IMR-90 (cell line): ENCODE measurements around the gene NCDN. TPM values are rescaled to one million over a fixed set of nuclear protein-coding genes. Genes with fewer than 3 reads are reported as not detected.

Experiments used
- ATAC-seq: fragments of 200-7000 bp; cut with Tn5 transposase; 2 replicates; pipeline ENCODE4 v1.9.1; 2020; ENCODE audit warnings: low read depth, mild to moderate bottlenecking, moderate library complexity
- BruUV-seq: library from RNA; stranded (reverse); fragments of 400-500 nt; replicated peaks from 2 replicates; lab custom pipeline; 2021; lab: Mats Ljungman, UMichigan
- CTCF ChIA-PET: fragments of 300-600 bp; formaldehyde crosslinking; extraction: SDS; loops from one replicate; lab custom pipeline; 2021; ENCODE audit warnings: antibody characterized with exemption; lab: Yijun Ruan, JAX
- POLR2A ChIA-PET: fragments of 300-600 bp; sonication (Branson Sonifier 250); formaldehyde crosslinking; loops from one replicate; lab custom pipeline; 2022; ENCODE audit warnings: antibody characterized with exemption; ENCODE audit not compliant: unreplicated experiment; lab: Charles Lee
- DNase-seq: peaks from one replicate; pipeline ENCODE4 v3.0.0; 2013
- H2AFZ ChIP-seq: replicated peaks from 2 replicates; pipeline ENCODE3; 2013; ENCODE audit warnings: low read length, mild to moderate bottlenecking; ENCODE audit not compliant: poor library complexity
- H2AK5ac ChIP-seq: 2 replicates; pipeline ENCODE4 v1.6.1; 2013; ENCODE audit warnings: low read depth, low read length, inconsistent platforms
- H2AK9ac ChIP-seq: replicated peaks from 2 replicates; pipeline ENCODE3; 2013; ENCODE audit warnings: mild to moderate bottlenecking, low read depth, low read length, moderate library complexity; ENCODE audit not compliant: poor library complexity
- H2BK120ac ChIP-seq: 2 replicates; pipeline ENCODE4 v1.6.1; 2013; ENCODE audit warnings: low read depth, low read length, inconsistent platforms
- H2BK15ac ChIP-seq: 3 replicates; pipeline ENCODE4 v1.6.1; 2013; ENCODE audit warnings: low read depth, low read length, inconsistent platforms
- H2BK20ac ChIP-seq: 2 replicates; pipeline ENCODE4 v1.6.1; 2013; ENCODE audit warnings: low read depth, mild to moderate bottlenecking, inconsistent platforms, low read length, moderate library complexity
- H2BK5ac ChIP-seq: 2 replicates; pipeline ENCODE4 v1.6.1; 2013; ENCODE audit warnings: mild to moderate bottlenecking, low read depth, low read length, inconsistent platforms; ENCODE audit not compliant: poor library complexity, severe bottlenecking
- H3K14ac ChIP-seq: replicated peaks from 2 replicates; pipeline ENCODE4 v1.6.1; 2013; ENCODE audit warnings: low read depth, low read length, inconsistent platforms
- H3K18ac ChIP-seq: 2 replicates; pipeline ENCODE4 v1.6.1; 2013; ENCODE audit warnings: low read depth, low read length, control low read depth
- H3K23ac ChIP-seq: 2 replicates; pipeline ENCODE4 v1.6.1; 2013; ENCODE audit warnings: low read depth, low read length, inconsistent platforms
- H3K27ac ChIP-seq: 2 replicates; pipeline ENCODE4 v1.5.1; 2013; ENCODE audit warnings: mild to moderate bottlenecking, control low read depth, low read length; ENCODE audit not compliant: insufficient read depth
- H3K27me3 ChIP-seq: 2 replicates; pipeline ENCODE4 v1.6.1; 2013; ENCODE audit warnings: low read length; ENCODE audit not compliant: control insufficient read depth, insufficient read depth
- H3K36me3 ChIP-seq: 2 replicates; pipeline ENCODE4 v1.6.1; 2013; ENCODE audit warnings: low read length, mixed read lengths; ENCODE audit not compliant: control insufficient read depth, insufficient read depth
- H3K4ac ChIP-seq: 2 replicates; pipeline ENCODE4 v1.6.1; 2013; ENCODE audit warnings: low read depth, low read length, inconsistent platforms
- H3K4me1 ChIP-seq: 2 replicates; pipeline ENCODE4 v1.6.1; 2013; ENCODE audit warnings: low read length, mixed read lengths; ENCODE audit not compliant: control insufficient read depth, insufficient read depth
- H3K4me2 ChIP-seq: 2 replicates; pipeline ENCODE4 v1.6.1; 2013; ENCODE audit warnings: low read depth, mild to moderate bottlenecking, control low read depth, low read length, moderate library complexity
- H3K4me3 ChIP-seq: 2 replicates; pipeline ENCODE4 v1.5.1; 2013; ENCODE audit warnings: low read depth, mild to moderate bottlenecking, control low read depth, low read length, moderate library complexity; ENCODE audit not compliant: insufficient read depth
- H3K56ac ChIP-seq: 2 replicates; pipeline ENCODE4 v1.6.1; 2013; ENCODE audit warnings: low read length, inconsistent platforms; ENCODE audit not compliant: insufficient read depth; ENCODE audit errors: extremely low read depth
- H3K79me1 ChIP-seq, 2 experiments: 2 replicates each; pipeline ENCODE4 v1.6.1; 2013; ENCODE audit warnings: low read length in 2 of 2, inconsistent platforms in 1 of 2, low read depth in 1 of 2
- H3K9ac ChIP-seq: 2 replicates; pipeline ENCODE4 v1.6.1; 2013; ENCODE audit warnings: low read depth, low read length, control low read depth
- H3K9me1 ChIP-seq: 2 replicates; pipeline ENCODE4 v1.6.1; 2013; ENCODE audit warnings: low read length, inconsistent platforms; ENCODE audit not compliant: insufficient read depth
- H3K9me3 ChIP-seq: 2 replicates; pipeline ENCODE4 v1.6.1; 2013; ENCODE audit warnings: low read length; ENCODE audit not compliant: control insufficient read depth, insufficient read depth
- H4K20me1 ChIP-seq: 2 replicates; pipeline ENCODE4 v1.6.1; 2013; ENCODE audit warnings: low read length, inconsistent platforms; ENCODE audit not compliant: insufficient read depth
- H4K5ac ChIP-seq: 2 replicates; pipeline ENCODE4 v1.6.1; 2013; ENCODE audit warnings: mild to moderate bottlenecking, low read depth, low read length, control low read depth
- H4K8ac ChIP-seq, 2 experiments: 2 replicates each; pipeline ENCODE4 v1.6.1; 2013; ENCODE audit warnings: low read depth in 2 of 2, low read length in 2 of 2, control low read depth in 1 of 2, inconsistent platforms in 1 of 2
- H4K91ac ChIP-seq: 2 replicates; pipeline ENCODE4 v1.6.1; 2013; ENCODE audit warnings: low read depth, low read length, inconsistent platforms; ENCODE audit not compliant: insufficient read depth
- ELK1 ChIP-seq: fragments of 150-350 bp; IDR thresholded peaks from 2 replicates; pipeline ENCODE4 v1.6.1; 2016; ENCODE audit warnings: low read depth, mild to moderate bottlenecking, low read length, moderate library complexity, borderline replicate concordance
- FOS ChIP-seq: fragments of 150-350 bp; IDR thresholded peaks from 2 replicates; pipeline ENCODE4 v1.6.1; 2016; ENCODE audit warnings: low read depth, low read length
- NFE2L2 ChIP-seq: fragments of 150-350 bp; IDR thresholded peaks from 2 replicates; pipeline ENCODE4 v1.6.1; 2016; ENCODE audit warnings: low read depth, mild to moderate bottlenecking, low read length
- POLR2A ChIP-seq: IDR thresholded peaks from 2 replicates; pipeline ENCODE4 v1.6.1; 2012; ENCODE audit warnings: mild to moderate bottlenecking, low read depth, low read length
- WGBS, 2 experiments: methylation state at CpG; one replicate each; pipeline versions ENCODE4 v1.1.5 to v1.1.7; 2013; ENCODE audit warnings: missing lambda C conversion rate in 2 of 2; ENCODE audit not compliant: insufficient read length in 1 of 2; ENCODE audit errors: extremely low coverage in 2 of 2; 5-methylcytosine and 5-hydroxymethylcytosine counted together
- dilution Hi-C: fragments of 300-500 bp; cut with HindIII; formaldehyde crosslinking; loops from one replicate; pipeline ENCODE4 v1.14.3; 2018; ENCODE audit warnings: low sequenced_read_pairs; ENCODE audit not compliant: unreplicated experiment
- in situ Hi-C: fragments of 300-500 bp; cut with MboI; formaldehyde crosslinking; loops from 3 replicates; pipeline ENCODE4 v1.14.3; 2019; ENCODE audit warnings: low sequenced_read_pairs, inconsistent platforms, mixed read lengths
- intact Hi-C: fragments of 100-400 bp; cut with micrococcal nuclease; formaldehyde crosslinking; loops from 2 replicates; pipeline ENCODE4 v1.10.0; 2022
- polyA plus RNA-seq, 3 experiments: library from polyadenylated mRNA; depleted of rRNA; stranded (reverse); fragments of >200 nt; gene quantifications; 2 replicates each; pipeline ENCODE4 v1.2.3, GENCODE V29; 2012; ENCODE audit warnings: low replicate concordance in 1 of 3
- total RNA-seq: library from RNA; depleted of rRNA; stranded (reverse); fragments of >200 nt; gene quantifications from 2 replicates; pipeline ENCODE4 v1.2.3, GENCODE V29; 2012

The NCDN gene
- total and polyA plus RNA-seq, 2 of the 4 experiments (the other 2 are of a cell fraction), result 10.0 to 38.8 TPM

- TF ChIP-seq ELK1 (no peak), NFE2L2 (no peak), FOS (no peak)
Observed at GRCh38 chr1:35568975-35569395, 11.4 kb downstream of the NCDN start (continued).

GRCh38 chr1:35569936-35570335 is 12.3 kb downstream of the NCDN start:
- peak; percentile 20; the same call in 1 of the 2 replicates for TF ChIP-seq FOS
- TF ChIP-seq POLR2A, result no peak
- Histone ChIP-seq H3K56ac (no peak overlapping the region), H2BK15ac (no peak overlapping the region), H2BK20ac (no peak overlapping the region), H3K27ac (no peak overlapping the region), H2BK5ac (no peak overlapping the region), H3K4me2 (no peak overlapping the region), H2BK120ac (no peak overlapping the region), H3K9me1 (no peaks in the 10 kb centered on the region), H2AK9ac (no peak overlapping the region), H2AK5ac (no peak overlapping the region), H4K20me1 (peaks cover 7% of the 10 kb centered on the region), H3K27me3 (peaks cover 26% of the 10 kb centered on the region), H4K91ac (no peak overlapping the region), H3K9ac (no peak overlapping the region), H3K79me1 (peaks cover 0 to 1% of the 10 kb centered on the region in 2 experiments; a peak in 1 of 4 replicates), H3K4me1 (no peaks in the 10 kb centered on the region; the same call in 1 of the 2 replicates), H3K9me3 (no peaks in the 10 kb centered on the region), H2AFZ (no peak overlapping the region), H3K18ac (no peak overlapping the region), H3K4ac (no peak overlapping the region), H3K4me3 (no peak overlapping the region), H3K36me3 (peaks cover 11% of the 10 kb centered on the region), H4K8ac (no peak overlapping the region), H3K23ac (peak overlapping the region; percentile 55; the same call in 1 of the 2 replicates), H4K5ac (no peak overlapping the region), H3K14ac (no peak overlapping the region)
- DNase-seq, result peak; percentile 65
- in situ Hi-C loops (loop anchor here (5.0 to 10.0 kb wide), 3 partner anchors 157 to 375 kb away; partner anchors contain the start of gene SFPQ), dilution Hi-C loops (no loop called here), intact Hi-C loops (loop anchor here (1.0 kb wide), 3 partner anchors 145 to 204 kb away; no protein-coding TSS in a partner anchor)
- 50% methylated on average over 1 of the region's 1 CpG; no CpG with 5 or more reads in 1 of the 2 experiments for WGBS, 2 experiments
- ATAC-seq, result no peak
- BruUV-seq, result no TSS peak
- POLR2A ChIA-PET, result no interaction called here
- CTCF ChIA-PET, result no interaction called here
